Prostate gland (tissue), 2 donors: ENCODE measurements around the gene BTBD2. TPM values are rescaled to one million over a fixed set of nuclear protein-coding genes. Genes with fewer than 3 reads are reported as not detected.

Source experiments
- DNase-seq: peaks from one replicate; pipeline ENCODE4 v3.0.0-alpha.2; 2019; ENCODE audit warnings: low spot score
- H3K27ac ChIP-seq, 2 donors: fragments of 200-600 bp; sonication (generic); 2 replicates each; pipeline ENCODE4 v1.5.1; 2017 to 2019
- H3K27me3 ChIP-seq: fragments of 200-600 bp; sonication (generic); replicated peaks from 2 replicates; pipeline ENCODE4 v1.5.1; 2019; ENCODE audit not compliant: insufficient read depth
- H3K36me3 ChIP-seq, 2 donors: fragments of 200-600 bp; sonication (generic); 1 replicate in 1 of 2; 2 replicates in 1 of 2; pipeline versions ENCODE4 v1.5.1 to v1.8.1; 2017 to 2019
- H3K4me1 ChIP-seq: fragments of 200-600 bp; sonication (generic); replicated peaks from 2 replicates; pipeline ENCODE4 v1.5.1; 2019
- H3K4me3 ChIP-seq, 2 donors: fragments of 200-600 bp; sonication (generic); 2 replicates each; pipeline ENCODE4 v1.5.1; 2017 to 2019
- H3K9me3 ChIP-seq: fragments of 200-600 bp; sonication (generic); 2 replicates; pipeline ENCODE4 v1.5.1; 2017
- CTCF ChIP-seq, 4 experiments: fragments of 200-600 bp in 2 of 4; fragments of 450-650 bp in 2 of 4; sonication (generic) in 2 of 4; IDR thresholded peaks; 1 replicate in 3 of 4; 2 replicates in 1 of 4; pipeline ENCODE4 v1.5.1; 2016 to 2019; ENCODE audit warnings: antibody characterized with exemption in 4 of 4, mild to moderate bottlenecking in 2 of 4, moderate library complexity in 2 of 4
- POLR2A ChIP-seq: fragments of 450-650 bp; IDR thresholded peaks from one replicate; pipeline ENCODE4 v1.6.1; 2016; ENCODE audit warnings: antibody characterized with exemption, mild to moderate bottlenecking
- POLR2AphosphoS5 ChIP-seq: sonication (generic); formaldehyde crosslinking; IDR thresholded peaks from one replicate; pipeline ENCODE4 v1.6.1; 2017; ENCODE audit warnings: antibody characterized with exemption
- WGBS: methylation state at CpG from one replicate; pipeline ENCODE4 v1.1.5; 2018; 5-methylcytosine and 5-hydroxymethylcytosine counted together
- intact Hi-C: fragments of 100-400 bp; cut with DNase I; formaldehyde crosslinking; loops from one replicate; pipeline ENCODE4 v1.14.2; 2022
- total RNA-seq, 2 donors: library from RNA; depleted of rRNA; stranded (reverse); fragments of >200 nt; gene quantifications; one replicate each; pipeline ENCODE4 v1.1.0, GENCODE V29; 2016

BTBD2 gene
- total RNA-seq, 2 donors from 2014 or later: 116 to 136 TPM

- TF ChIP-seq CTCF (IDR thresholded peaks at IDR 0.05) (no peak), POLR2AphosphoS5 (no peak), POLR2A (no peak)
- 97% methylated on average over 22 of the region's 23 CpGs for WGBS
- no peak overlapping the region for H3K27ac ChIP-seq
- no peaks in the 10 kb centered on the region for H3K9me3 ChIP-seq
- H3K27me3 ChIP-seq: no peaks in the 10 kb centered on the region
- no peak overlapping the region for H3K4me3 ChIP-seq
- no peak for DNase-seq
- H3K4me1 ChIP-seq: no peaks in the 10 kb centered on the region
- H3K36me3 ChIP-seq: no peaks in the 10 kb centered on the region
- intact Hi-C loops: no loop called here
These were observed 52.8 kb downstream of the BTBD2 start for GRCh38 chr19:1962674-1963073.

- Histone ChIP-seq H3K27me3 (no peaks in the 10 kb centered on the region), H3K4me3 (no peak overlapping the region), H3K9me3 (no peaks in the 10 kb centered on the region), H3K36me3 (no peaks in the 10 kb centered on the region), H3K27ac (no peak overlapping the region), H3K4me1 (no peaks in the 10 kb centered on the region)
- intact Hi-C loops: no loop called here
- TF ChIP-seq POLR2AphosphoS5 (no peak), CTCF (IDR thresholded peaks at IDR 0.05) (no peak), POLR2A (no peak)
- WGBS: 79% methylated on average over 31 of the region's 42 CpGs
- DNase-seq: no peak
These were observed 54.3 kb downstream of the BTBD2 start for GRCh38 chr19:1961000-1961883.

GRCh38 chr19:1959928-1960589, 55.5 kb downstream of the BTBD2 start:
- Histone ChIP-seq H3K4me3 (no peak overlapping the region), H3K27me3 (no peaks in the 10 kb centered on the region), H3K36me3 (no peaks in the 10 kb centered on the region), H3K4me1 (no peaks in the 10 kb centered on the region), H3K9me3 (no peaks in the 10 kb centered on the region), H3K27ac (no peak overlapping the region)
- TF ChIP-seq POLR2A (no peak), POLR2AphosphoS5 (no peak), CTCF (IDR thresholded peaks at IDR 0.05) (no peak)
- DNase-seq: no peak
- WGBS: 95% methylated on average over 27 of the region's 32 CpGs
- intact Hi-C loops: no loop called here

GRCh38 chr19:1957562-1958248, 57.8 kb downstream of the BTBD2 start:
- WGBS: 67% methylated on average over 18 of the region's 40 CpGs
- DNase-seq: no peak
- intact Hi-C loops: no loop called here
- Histone ChIP-seq H3K27ac (no peak overlapping the region), H3K4me3 (no peak overlapping the region), H3K27me3 (no peaks in the 10 kb centered on the region), H3K4me1 (no peaks in the 10 kb centered on the region), H3K9me3 (no peaks in the 10 kb centered on the region), H3K36me3 (no peaks in the 10 kb centered on the region)
- TF ChIP-seq CTCF (IDR thresholded peaks at IDR 0.05): no peak
- TF ChIP-seq POLR2AphosphoS5: no peak
- TF ChIP-seq POLR2A: no peak
